ENCODE results near the gene ESRRB.

The ESRRB gene

GRCh38 chr14:76434220-76434619 is 58.3 kb downstream of the ESRRB start:
- no peak for TF ChIP-seq CTCF (IDR thresholded peaks at IDR 0.05; ENCODE audit: insufficient read depth, low read depth, low read length, missing control alignments)
- no peak for DNase-seq (ENCODE audit: low read depth)
- no peak overlapping the region for H3K4me3 ChIP-seq (ENCODE audit: low read depth, low read length)

GRCh38 chr14:76439237-76439775 is 63.4 kb downstream of the ESRRB start:
- H3K4me3 ChIP-seq (ENCODE audit: low read depth, low read length), result no peak overlapping the region
- no peak for DNase-seq (ENCODE audit: low read depth)
- TF ChIP-seq CTCF (IDR thresholded peaks at IDR 0.05; ENCODE audit: insufficient read depth, low read depth, low read length, missing control alignments), result no peak

GRCh38 chr14:76446486-76446885 is 70.5 kb downstream of the ESRRB start:
- no peak overlapping the region for H3K4me3 ChIP-seq (ENCODE audit: low read depth, low read length)
- TF ChIP-seq CTCF (IDR thresholded peaks at IDR 0.05; ENCODE audit: insufficient read depth, low read depth, low read length, missing control alignments), result no peak
- DNase-seq (ENCODE audit: low read depth), result no peak

- no peak for TF ChIP-seq CTCF (IDR thresholded peaks at IDR 0.05; ENCODE audit: insufficient read depth, low read depth, low read length, missing control alignments)
- no peak overlapping the region for H3K4me3 ChIP-seq (ENCODE audit: low read depth, low read length)
- DNase-seq (ENCODE audit: low read depth), result no peak
These were observed 71.0 kb downstream of the ESRRB start for GRCh38 chr14:76446921-76447320.

- no peak for DNase-seq (ENCODE audit: low read depth)
- H3K4me3 ChIP-seq (ENCODE audit: low read depth, low read length), result no peak overlapping the region
- TF ChIP-seq CTCF (IDR thresholded peaks at IDR 0.05; ENCODE audit: insufficient read depth, low read depth, low read length, missing control alignments), result no peak
These were observed 74.5 kb downstream of the ESRRB start for GRCh38 chr14:76450476-76450875.

- DNase-seq (ENCODE audit: low read depth), result peak; percentile 57
- H3K4me3 ChIP-seq (ENCODE audit: low read depth, low read length), result no peak overlapping the region
- TF ChIP-seq CTCF (IDR thresholded peaks at IDR 0.05; ENCODE audit: insufficient read depth, low read depth, low read length, missing control alignments), result peak; percentile 51
These were observed 80.3 kb downstream of the ESRRB start for GRCh38 chr14:76456200-76456599.

GRCh38 chr14:76456891-76457586 is 81.1 kb downstream of the ESRRB start:
- no peak overlapping the region for H3K4me3 ChIP-seq (ENCODE audit: low read depth, low read length)
- no peak for TF ChIP-seq CTCF (IDR thresholded peaks at IDR 0.05; ENCODE audit: insufficient read depth, low read depth, low read length, missing control alignments)
- DNase-seq (ENCODE audit: low read depth), result no peak
